Cardiac muscle cell (in vitro differentiated cells and primary cell): ENCODE results near the gene LUC7L3. TPM values are rescaled to one million over a fixed set of nuclear protein-coding genes. Genes with fewer than 3 reads are reported as not detected.
"Not testable (repeated sequence)": the region's sequence is repeated elsewhere in the genome, so short reads cannot be mapped to it uniquely, and the experiment has no call there.

Experiments used
- DNase-seq, 2 donors: peaks; one replicate each; pipeline versions ENCODE4 v3.0.0 to v3.0.0-alpha.2; 2010 to 2017; ENCODE audit warnings: low read depth in 1 of 2, low spot score in 1 of 2
- H3K27ac ChIP-seq: fragments of 200-600 bp; sonication (generic); 2 replicates; pipeline ENCODE4 v1.5.1; 2016
- H3K27me3 ChIP-seq: fragments of 200-600 bp; sonication (generic); 2 replicates; pipeline ENCODE4 v1.6.0; 2016; ENCODE audit warnings: control low read depth
- H3K36me3 ChIP-seq: fragments of 200-600 bp; sonication (generic); 2 replicates; pipeline ENCODE4 v1.5.1; 2016; ENCODE audit warnings: control low read depth
- H3K4me1 ChIP-seq: fragments of 200-600 bp; sonication (generic); 2 replicates; pipeline ENCODE4 v1.8.1; 2017; ENCODE audit warnings: low read depth, mild to moderate bottlenecking, mixed run types
- H3K4me3 ChIP-seq: fragments of 200-600 bp; sonication (generic); 2 replicates; pipeline ENCODE4 v1.5.1; 2016; ENCODE audit warnings: mild to moderate bottlenecking
- H3K9me3 ChIP-seq: fragments of 200-600 bp; sonication (generic); 2 replicates; pipeline ENCODE4 v1.5.1; 2017; ENCODE audit warnings: low read depth, mild to moderate bottlenecking, control low read depth
- CTCF ChIP-seq: IDR thresholded peaks from 2 replicates; pipeline ENCODE4 v1.5.1; 2012; ENCODE audit warnings: low read depth, mild to moderate bottlenecking, low read length
- polyA plus RNA-seq: library from polyadenylated mRNA; unstranded; fragments of >200 nt; fragmentation: Nextera tagmentation; extraction: Ambion mirVana; gene quantifications from 2 replicates; pipeline ENCODE4 v1.2.1, GENCODE V29; 2016
- total RNA-seq: library from RNA; depleted of rRNA; stranded (reverse); fragments of >200 nt; gene quantifications from 2 replicates; pipeline ENCODE4 v1.2.3, GENCODE V29; 2016

Gene LUC7L3
- total and polyA plus RNA-seq, 2 experiments from 2014 or later = 289 to 398 TPM

- no peak for TF ChIP-seq CTCF
- no peaks in the 10 kb centered on the region for H3K36me3 ChIP-seq
- H3K27me3 ChIP-seq = no peaks in the 10 kb centered on the region
- no peak overlapping the region for H3K4me3 ChIP-seq
- DNase-seq = no peak
- H3K4me1 ChIP-seq = no peaks in the 10 kb centered on the region
- H3K27ac ChIP-seq = no peak overlapping the region
- H3K9me3 ChIP-seq = no peaks in the 10 kb centered on the region
Measured at GRCh38 chr17:50676065-50676975, 43.1 kb upstream of the LUC7L3 start.

GRCh38 chr17:50677851-50678375 lies 41.5 kb upstream of the LUC7L3 start:
- TF ChIP-seq CTCF = no peak
- no peaks in the 10 kb centered on the region for H3K27me3 ChIP-seq
- no peaks in the 10 kb centered on the region for H3K4me1 ChIP-seq
- no peak for DNase-seq
- no peaks in the 10 kb centered on the region for H3K36me3 ChIP-seq
- no peak overlapping the region for H3K27ac ChIP-seq
- H3K9me3 ChIP-seq = no peaks in the 10 kb centered on the region
- H3K4me3 ChIP-seq = no peak overlapping the region

- H3K36me3 ChIP-seq = no peaks in the 10 kb centered on the region
- H3K27ac ChIP-seq = no peak overlapping the region
- no peak for TF ChIP-seq CTCF
- H3K27me3 ChIP-seq = no peaks in the 10 kb centered on the region
- H3K9me3 ChIP-seq = no peaks in the 10 kb centered on the region
- H3K4me1 ChIP-seq = no peaks in the 10 kb centered on the region
- no peak for DNase-seq
- no peak overlapping the region for H3K4me3 ChIP-seq
Measured at GRCh38 chr17:50679008-50679544, 40.3 kb upstream of the LUC7L3 start.

GRCh38 chr17:50680126-50680525 lies 39.3 kb upstream of the LUC7L3 start:
- no peak overlapping the region for H3K4me3 ChIP-seq
- H3K27me3 ChIP-seq = no peaks in the 10 kb centered on the region
- no peaks in the 10 kb centered on the region for H3K36me3 ChIP-seq
- no peaks in the 10 kb centered on the region for H3K4me1 ChIP-seq
- no peak for TF ChIP-seq CTCF
- no peak overlapping the region for H3K27ac ChIP-seq
- no peaks in the 10 kb centered on the region for H3K9me3 ChIP-seq
- DNase-seq = no peak

GRCh38 chr17:50680543-50681262 lies 38.7 kb upstream of the LUC7L3 start:
- DNase-seq, H3K4me3 ChIP-seq, H3K9me3 ChIP-seq, H3K27me3 ChIP-seq, H3K36me3 ChIP-seq, H3K27ac ChIP-seq, H3K4me1 ChIP-seq: not testable (repeated sequence)
